Left ventricle myocardium superior (tissue), 1 donor: Measurements from ENCODE around the gene HYAL2. TPM values are rescaled to one million over a fixed set of nuclear protein-coding genes. Genes with fewer than 3 reads are reported as not detected.
A peak's percentile ranks its signal among the peaks of the same experiment; 100 is the strongest.
"Not testable (repeated sequence)": the region's sequence is repeated elsewhere in the genome, so short reads cannot be mapped to it uniquely, and the experiment has no call there.

Source experiments
- ATAC-seq: fragments of 200-7000 bp; cut with Tn5 transposase; one replicate; pipeline ENCODE4 v1.9.1; 2020; ENCODE audit warnings: mild to moderate bottlenecking, moderate library complexity
- DNase-seq: peaks from one replicate; pipeline ENCODE4 v3.0.0-alpha.2; 2020
- intact Hi-C: fragments of 100-400 bp; cut with micrococcal nuclease; formaldehyde crosslinking; loops from one replicate; pipeline ENCODE4 v1.11.0; 2022
- total RNA-seq: library from RNA; stranded (reverse); fragmentation: NEBNext Ultra II Directional; extraction: Animal tissue kit (Norgen Biotek cat#: 25700); gene quantifications from one replicate; pipeline ENCODE4 v1.2.1, GENCODE V29; 2021
- donor health status: DM: no; HTN: yes; CAD: no; lungs with severe emphysema.

HYAL2 gene
- total RNA-seq, 1 donor from 2014 or later = 36.0 TPM

DNA sequence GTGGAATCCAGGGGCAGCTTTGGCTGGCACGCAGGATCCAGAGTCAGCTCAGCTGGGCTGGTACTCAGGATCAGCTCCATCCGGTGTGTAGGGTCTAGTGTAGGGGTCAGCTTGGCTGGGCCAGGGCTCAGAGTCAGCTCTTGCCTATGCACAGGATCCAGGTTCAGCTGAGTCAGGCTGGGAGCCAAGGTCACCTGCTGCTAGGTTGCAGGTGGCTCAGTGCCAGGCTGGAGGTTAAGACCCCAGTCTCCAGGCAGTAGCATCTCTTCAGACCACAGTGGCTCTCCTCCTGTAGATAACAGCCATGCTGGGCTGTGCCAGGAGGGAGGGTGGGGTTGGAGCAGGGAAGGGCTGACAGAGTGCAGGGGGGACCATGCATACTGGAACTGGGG, 25.2 kb downstream of the HYAL2 start:
- DNase-seq (no peak), ATAC-seq (no peak)
- intact Hi-C loops = no loop called here

DNA sequence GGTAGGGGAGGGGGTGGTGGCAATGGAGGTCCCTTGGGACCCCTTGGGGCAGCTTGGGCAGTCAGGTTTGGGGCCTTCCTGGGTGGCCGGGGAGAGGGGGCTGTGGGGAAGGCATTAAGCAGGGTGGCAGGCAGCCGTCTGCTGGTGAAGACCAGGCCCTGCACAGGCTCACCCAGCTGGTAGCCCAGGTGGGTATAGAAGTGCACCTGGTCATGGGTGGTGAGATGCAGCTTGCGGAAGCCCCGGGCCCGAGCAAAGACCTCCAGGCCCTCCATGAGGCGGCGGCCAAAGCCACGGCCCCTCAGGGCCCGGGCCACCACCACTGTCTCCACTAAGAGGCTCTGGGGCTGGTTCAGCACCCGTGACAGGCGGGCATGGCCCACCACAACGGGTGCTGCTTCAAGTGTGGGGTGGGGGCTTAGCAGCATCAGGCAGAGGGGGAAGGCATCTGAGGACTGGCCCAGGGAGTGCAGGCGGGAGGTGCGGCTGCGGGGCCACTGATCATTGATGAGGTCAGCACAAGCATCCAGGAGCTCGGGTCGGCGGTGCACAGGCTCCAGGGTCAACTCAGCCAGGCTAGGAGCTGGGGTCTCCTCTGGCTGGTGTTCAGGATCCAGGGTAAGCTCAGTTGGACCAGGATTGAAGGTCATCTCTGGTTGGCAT, 25.7 kb downstream of the HYAL2 start:
- ATAC-seq (no peak), DNase-seq (no peak)
- intact Hi-C loops = no loop called here

GRCh38 chr3:50295553-50296431, 26.8 kb downstream of the HYAL2 start:
- no peak for DNase-seq
- ATAC-seq = no peak
- intact Hi-C loops = no loop called here

- intact Hi-C loops = no loop called here
- no peak for ATAC-seq
- no peak for DNase-seq
Observed at GRCh38 chr3:50294492-50295403, 27.8 kb downstream of the HYAL2 start.

DNA sequence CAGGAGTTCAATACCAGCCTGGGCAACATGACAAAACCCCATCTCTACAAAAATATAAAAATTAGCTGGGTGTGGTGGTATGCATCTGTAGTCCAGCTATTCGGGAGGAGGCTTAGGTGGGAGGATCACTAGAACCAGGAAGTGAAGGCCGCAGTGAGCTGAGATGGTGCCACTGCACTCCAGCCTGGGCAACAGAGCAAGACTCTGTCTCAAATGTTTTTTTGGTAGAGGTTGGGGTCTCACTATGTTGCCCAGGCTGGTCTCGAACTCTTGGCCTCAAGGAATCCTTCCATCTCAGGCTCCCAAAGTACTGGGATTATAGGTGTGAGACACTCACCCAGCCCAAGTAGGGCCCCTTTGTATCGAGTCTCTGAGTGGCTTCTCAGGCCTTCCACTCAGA, 28.5 kb downstream of the HYAL2 start:
- intact Hi-C loops = no loop called here
- no peak for DNase-seq

DNA sequence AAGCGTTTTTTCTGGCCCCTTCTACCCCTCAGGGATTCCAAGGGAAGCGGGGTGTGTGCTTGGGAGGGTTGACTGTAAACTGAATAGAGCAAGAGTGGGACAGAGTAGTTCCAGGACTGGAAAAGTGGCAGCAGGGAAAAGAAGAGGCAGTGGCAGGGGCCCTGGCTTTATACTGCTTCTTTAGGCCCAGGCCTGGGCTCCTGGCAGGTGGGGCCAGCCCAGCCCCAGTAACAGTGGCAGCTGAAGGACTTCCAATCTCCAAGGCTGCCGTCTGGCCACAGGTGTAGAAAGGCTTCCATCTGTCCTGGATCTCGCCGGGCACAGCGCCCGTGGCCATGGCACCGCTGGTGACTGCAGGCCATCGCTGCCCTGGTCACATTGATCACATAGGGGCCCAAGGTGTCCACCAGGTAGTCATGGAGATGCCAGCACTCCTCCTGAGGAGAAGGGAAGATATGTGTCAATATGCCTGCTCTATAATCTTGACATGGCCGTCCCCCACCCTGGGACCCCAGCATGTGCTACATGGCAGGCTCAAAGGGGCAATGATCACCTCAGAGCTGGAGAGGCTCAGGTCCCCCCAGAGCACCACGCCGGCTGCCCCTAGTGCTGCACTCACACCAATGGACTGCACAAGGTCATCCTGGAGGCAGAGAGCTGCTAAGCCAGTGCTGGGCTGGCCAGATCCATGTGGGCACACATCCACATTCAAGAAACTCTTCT, 29.3 kb downstream of the HYAL2 start:
- intact Hi-C loops = loop anchor here (2.0 kb wide), 1 partner anchor 18 kb away; no protein-coding TSS in a partner anchor
- DNase-seq (no peak), ATAC-seq (no peak)

More for the DNA sequence above, 28.5 kb downstream of the HYAL2 start:
- no peak for ATAC-seq

- intact Hi-C loops = loop anchor here (2.0 kb wide), 1 partner anchor 18 kb away; no protein-coding TSS in a partner anchor
- DNase-seq = peak; percentile 99
- peak; percentile 94 for ATAC-seq
Observed at GRCh38 chr3:50292159-50293078, 30.1 kb downstream of the HYAL2 start, which contains the start of gene IFRD2. IFRD2 (minus strand) TSS chr3:50292429; CDS start chr3:50292274, 155 bp downstream.

GRCh38 chr3:50290161-50290641, 32.3 kb downstream of the HYAL2 start:
- no peak for DNase-seq

DNA sequence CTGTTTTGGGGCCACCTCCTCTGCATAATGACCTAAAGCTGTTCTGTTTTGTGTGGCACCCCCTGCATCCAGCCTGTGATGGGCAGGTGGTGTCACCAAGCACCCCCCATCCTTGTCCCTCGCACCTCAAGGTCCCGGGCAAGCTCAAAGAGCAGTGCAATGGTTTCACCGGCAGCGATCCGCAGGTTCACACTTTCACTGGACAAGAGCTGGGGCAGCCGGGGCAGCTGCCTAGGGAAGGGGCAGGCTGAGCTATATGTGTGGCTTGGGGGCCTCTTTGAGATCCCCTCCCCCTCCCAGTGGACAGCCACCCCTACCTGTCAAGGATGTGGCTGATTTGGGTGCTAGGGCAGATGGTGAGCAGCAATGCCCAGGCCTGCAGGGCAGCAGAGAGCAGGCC, 33.4 kb downstream of the HYAL2 start:
- ATAC-seq (no peak), DNase-seq (no peak)
- intact Hi-C loops = no loop called here

More at GRCh38 chr3:50290161-50290641, 32.3 kb downstream of the HYAL2 start:
- no peak for ATAC-seq
- intact Hi-C loops = no loop called here

GRCh38 chr3:50288387-50289007, 34.0 kb downstream of the HYAL2 start:
- intact Hi-C loops = no loop called here
- no peak for DNase-seq
- ATAC-seq = no peak

DNA sequence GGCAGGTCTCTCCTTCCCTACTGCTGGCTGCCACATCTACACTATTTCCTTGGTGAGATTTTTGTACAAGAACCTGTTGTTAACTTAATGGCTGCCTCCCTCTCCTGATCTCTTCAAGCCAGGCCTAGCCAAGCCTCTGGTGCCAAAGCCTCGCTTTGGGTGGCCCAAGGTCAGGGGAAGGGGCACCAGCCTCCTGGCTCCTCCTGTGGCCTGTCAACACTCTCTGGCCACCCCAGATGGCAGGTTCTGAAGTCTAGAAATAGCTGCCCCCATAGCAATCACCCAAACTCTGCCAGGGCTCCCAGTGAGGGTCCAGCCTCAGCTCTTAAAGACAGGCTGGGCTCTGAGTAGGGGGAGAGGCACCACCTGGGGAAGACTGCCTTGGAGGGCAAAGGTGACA, 35.3 kb downstream of the HYAL2 start:
- peak; percentile 65 for ATAC-seq
- intact Hi-C loops = no loop called here
- peak; percentile 82 for DNase-seq

DNA sequence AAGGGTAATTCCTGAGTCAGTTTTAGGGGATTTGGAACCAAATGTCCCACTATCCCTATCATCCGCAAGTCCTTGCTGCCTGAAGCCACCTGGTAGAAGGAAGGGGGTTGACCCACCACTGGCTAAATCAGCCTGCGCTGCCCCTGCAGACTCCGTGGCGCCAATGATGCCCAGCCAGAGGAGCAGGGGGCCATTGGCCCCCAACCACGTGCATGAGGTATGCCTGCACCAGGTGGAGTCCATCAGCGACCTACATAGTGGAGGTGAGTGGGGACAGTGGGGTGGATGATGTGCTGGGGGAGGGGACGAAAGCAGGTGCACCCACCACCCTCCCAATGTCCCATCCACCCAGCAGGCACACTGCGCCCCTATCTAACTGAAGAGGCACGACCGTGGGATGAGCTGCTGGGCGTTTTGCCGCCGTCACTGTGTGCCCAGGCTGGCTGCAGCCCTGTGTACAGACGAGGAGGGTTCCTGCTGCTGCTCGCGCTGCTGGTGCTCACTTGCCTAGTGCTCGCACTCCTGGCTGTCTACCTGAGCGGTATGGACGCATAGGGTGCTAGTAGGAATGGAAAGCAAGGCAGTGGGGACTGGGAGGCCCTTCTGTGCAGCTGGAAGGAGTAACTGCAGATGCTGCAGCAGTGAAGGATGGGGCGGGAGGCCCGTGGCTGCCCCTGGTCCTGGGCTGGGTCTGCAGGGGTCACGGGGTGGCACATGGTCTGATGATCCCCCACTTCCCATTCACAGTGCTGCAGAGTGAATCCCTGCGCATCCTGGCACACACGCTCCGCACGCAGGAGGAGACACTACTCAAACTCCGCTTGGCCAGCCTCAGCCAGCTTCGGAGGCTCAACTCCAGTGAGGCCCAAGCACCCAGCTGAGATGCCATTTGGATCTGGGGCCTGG, 36.0 kb downstream of the HYAL2 start:
- ATAC-seq = peak; percentile 2
- intact Hi-C loops = no loop called here
- DNase-seq = no peak

DNA sequence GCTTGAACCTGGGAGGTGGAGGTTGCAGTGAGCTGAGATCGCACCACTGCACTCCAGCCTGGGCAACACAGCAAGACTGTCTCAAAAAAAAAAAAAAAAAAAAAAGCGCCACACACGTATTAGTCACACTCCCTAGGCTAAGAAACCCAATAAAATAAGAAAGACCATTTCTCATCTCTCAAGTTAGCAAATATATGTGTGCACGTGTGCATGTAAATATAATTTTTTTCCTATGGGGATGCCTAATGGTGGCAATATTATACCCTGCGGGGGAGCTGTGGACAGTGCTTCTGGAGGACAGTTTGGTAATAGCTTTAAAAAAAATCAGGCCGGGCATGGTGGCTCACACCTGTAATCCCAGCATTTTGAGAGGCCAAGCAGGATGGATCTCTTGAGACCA, 38.4 kb downstream of the HYAL2 start:
- intact Hi-C loops, DNase-seq, ATAC-seq: not testable (repeated sequence)

DNA sequence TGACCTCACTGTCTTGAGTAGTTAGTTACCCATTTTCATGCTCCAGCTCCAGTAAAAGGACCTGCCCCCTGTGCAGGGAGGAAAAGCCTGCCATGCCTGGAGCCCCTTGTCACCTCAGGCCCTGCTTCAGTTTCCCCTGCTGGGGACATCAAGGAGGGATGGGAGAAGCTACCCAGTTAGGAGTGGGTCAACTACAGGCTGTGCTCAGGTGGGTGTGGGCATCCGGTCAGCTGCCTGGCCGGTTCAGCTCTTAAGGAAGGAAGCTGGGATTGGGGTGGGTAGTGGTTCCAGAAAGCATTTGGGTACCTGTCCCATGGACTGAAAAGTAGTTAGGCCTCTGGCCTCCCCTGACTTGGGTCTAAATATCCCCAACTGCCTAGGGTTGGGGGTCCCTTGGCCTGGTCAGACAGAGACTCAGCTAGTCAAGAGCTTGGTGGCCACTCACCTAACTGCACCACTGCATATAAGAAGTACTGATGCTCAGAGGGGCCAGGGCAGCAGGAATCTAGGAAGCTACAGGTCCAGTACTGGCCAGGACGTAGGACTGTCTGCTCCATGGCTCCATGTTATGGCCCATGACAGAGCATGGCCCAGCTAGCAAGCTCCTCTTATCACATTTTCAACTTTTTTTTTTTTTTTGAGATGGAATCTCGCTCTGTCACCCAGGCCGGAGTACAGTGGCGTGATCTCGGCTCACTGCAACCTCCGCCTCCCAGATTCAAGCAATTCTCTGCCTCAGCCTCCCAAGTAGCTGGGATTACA, 43.1 kb downstream of the HYAL2 start:
- intact Hi-C loops = no loop called here
- peak; percentile 39 for ATAC-seq
- DNase-seq = no peak

- DNase-seq = peak; percentile 84
- peak; percentile 90 for ATAC-seq
- intact Hi-C loops = no loop called here
Observed at GRCh38 chr3:50278880-50279224, 43.7 kb downstream of the HYAL2 start, which contains the start of gene LSMEM2. LSMEM2 (plus strand) TSS chr3:50279087; CDS start chr3:50279114, 27 bp downstream.
